ENCODE measurements around the gene SIGMAR1.

GRCh38 chr9:34606905-34607304, 30.7 kb downstream of the SIGMAR1 start:
- TF ChIP-seq CTCF (IDR thresholded peaks at IDR 0.05): no peak
- TF ChIP-seq POLR2A (IDR thresholded peaks at IDR 0.05): no peak
- TF ChIP-seq POLR2AphosphoS5 (IDR thresholded peaks at IDR 0.05): no peak
